Activated CD4-positive, alpha-beta T cell treated with anti-CD3 and anti-CD28 coated beads, Interleukin-2, Interleukin-4, amounts not matched to agents 100 ng/mL and 50 ng/mL, durations not matched to agents 16 hours and 8 hours (primary cell): Measurements from ENCODE around the gene CCN5.
"Not testable (repeated sequence)": the region's sequence is repeated elsewhere in the genome, so short reads cannot be mapped to it uniquely, and the experiment has no call there.

Experiments
- DNase-seq: peaks from one replicate; pipeline ENCODE4 v3.0.0-alpha.2; 2020; ENCODE audit warnings: low spot score

CCN5 gene

GRCh38 chr20:44695295-44695673 lies 19.9 kb upstream of the CCN5 start:
- no peak for DNase-seq

- DNase-seq, result no peak
These were observed 19.4 kb upstream of the CCN5 start for GRCh38 chr20:44695674-44696300.

GRCh38 chr20:44696315-44696714 lies 18.9 kb upstream of the CCN5 start:
- no peak for DNase-seq

GRCh38 chr20:44697041-44697440 lies 18.1 kb upstream of the CCN5 start:
- DNase-seq, result not testable (repeated sequence)

GRCh38 chr20:44698351-44698750 lies 16.8 kb upstream of the CCN5 start:
- DNase-seq, result no peak

GRCh38 chr20:44700306-44700705 lies 14.9 kb upstream of the CCN5 start:
- no peak for DNase-seq

GRCh38 chr20:44701118-44701857 lies 13.9 kb upstream of the CCN5 start:
- DNase-seq, result no peak

- DNase-seq, result no peak
These were observed 13.3 kb upstream of the CCN5 start for GRCh38 chr20:44701858-44702256.

GRCh38 chr20:44702776-44703175 lies 12.4 kb upstream of the CCN5 start:
- DNase-seq, result no peak

GRCh38 chr20:44703183-44703925 lies 11.8 kb upstream of the CCN5 start:
- no peak for DNase-seq

GRCh38 chr20:44703956-44704488 lies 11.1 kb upstream of the CCN5 start:
- no peak for DNase-seq

GRCh38 chr20:44704551-44704971 lies 10.6 kb upstream of the CCN5 start:
- DNase-seq, result no peak

- DNase-seq, result no peak
These were observed 9.6 kb upstream of the CCN5 start for GRCh38 chr20:44705364-44706094.

GRCh38 chr20:44706301-44707017 lies 8.7 kb upstream of the CCN5 start:
- no peak for DNase-seq

- DNase-seq, result no peak
These were observed 8.1 kb upstream of the CCN5 start for GRCh38 chr20:44707018-44707579.

GRCh38 chr20:44709380-44709779 lies 5.8 kb upstream of the CCN5 start:
- DNase-seq, result no peak

- DNase-seq, result no peak
These were observed 5.4 kb upstream of the CCN5 start for GRCh38 chr20:44709797-44710196.

GRCh38 chr20:44711237-44711636 lies 3.9 kb upstream of the CCN5 start:
- DNase-seq, result no peak

GRCh38 chr20:44714102-44714700 lies 968 bp upstream of the CCN5 start:
- no peak for DNase-seq

- no peak for DNase-seq
These were observed 535 bp downstream of the CCN5 start for GRCh38 chr20:44715499-44716308.
